K562 (cell line): ENCODE data around the gene RNF114. TPM values are rescaled to one million over a fixed set of nuclear protein-coding genes. Genes with fewer than 3 reads are reported as not detected.

Experiments
- ARID1B ChIP-seq: fragments of 450-650 bp; IDR thresholded peaks from 2 replicates; pipeline ENCODE4 v1.6.1; 2016; ENCODE audit warnings: antibody characterized with exemption, mild to moderate bottlenecking, inconsistent platforms
- BDP1 ChIP-seq: IDR thresholded peaks from 3 replicates; pipeline ENCODE4 v1.6.1; 2011; ENCODE audit not compliant: insufficient read length, insufficient read depth
- CREM ChIP-seq: IDR thresholded peaks from 2 replicates; pipeline ENCODE4 v1.6.1; 2014; ENCODE audit warnings: antibody characterized with exemption, low read depth
- DACH1 ChIP-seq: fragments of 450-650 bp; IDR thresholded peaks from 2 replicates; pipeline ENCODE4 v1.6.1; 2018; ENCODE audit not compliant: partially characterized antibody
- EWSR1 ChIP-seq: fragments of 450-650 bp; IDR thresholded peaks from 2 replicates; pipeline ENCODE4 v1.6.1; 2018; ENCODE audit warnings: borderline replicate concordance, mild to moderate bottlenecking, low read depth, moderate library complexity; ENCODE audit not compliant: partially characterized antibody
- HNRNPK ChIP-seq: fragments of 200-400 bp; formaldehyde crosslinking; IDR thresholded peaks from one replicate; pipeline ENCODE4 v1.6.1; 2018; ENCODE audit warnings: mild to moderate bottlenecking, low read depth, low read length; ENCODE audit not compliant: poor library complexity, severe bottlenecking
- HNRNPUL1 ChIP-seq: fragments of 200-400 bp; formaldehyde crosslinking; IDR thresholded peaks from 2 replicates; pipeline ENCODE4 v1.6.1; 2017; ENCODE audit warnings: low read length
- KAT7 ChIP-seq: sonication (generic); formaldehyde crosslinking; IDR thresholded peaks from 2 replicates; pipeline ENCODE4 v1.8.0; 2022; ENCODE audit warnings: missing genetic modification reagents, mild to moderate bottlenecking, borderline replicate concordance
- KAT8 ChIP-seq: fragments of 450-650 bp; IDR thresholded peaks from 2 replicates; pipeline ENCODE4 v1.6.1; 2016; ENCODE audit warnings: low read depth, mild to moderate bottlenecking
- KDM1A ChIP-seq, 2 experiments: fragments of 450-650 bp; IDR thresholded peaks; 2 replicates each; pipeline ENCODE4 v1.6.1; 2016; ENCODE audit warnings: mild to moderate bottlenecking in 2 of 2
- L3MBTL2 ChIP-seq: fragments of 450-650 bp; IDR thresholded peaks from 2 replicates; pipeline ENCODE4 v1.6.1; 2016; ENCODE audit warnings: mild to moderate bottlenecking, moderate library complexity
- NELFE ChIP-seq: IDR thresholded peaks from 2 replicates; pipeline ENCODE4 v1.6.1; 2011; ENCODE audit warnings: mild to moderate bottlenecking; ENCODE audit not compliant: insufficient read depth, insufficient read length
- RBM39 ChIP-seq: fragments of 200-400 bp; formaldehyde crosslinking; optimal IDR thresholded peaks from 2 replicates; pipeline ENCODE3; 2018; ENCODE audit warnings: low read depth, low read length
- RUNX1 ChIP-seq: sonication (generic); IDR thresholded peaks from 2 replicates; pipeline ENCODE4 v1.6.1; 2016; ENCODE audit warnings: antibody characterized with exemption, low read depth
- SMARCA4 ChIP-seq: fragments of 450-650 bp; IDR thresholded peaks from 2 replicates; pipeline ENCODE4 v1.6.1; 2016
- ZBTB17 ChIP-seq: fragments of 450-650 bp; formaldehyde crosslinking; IDR thresholded peaks from 2 replicates; pipeline ENCODE4 v1.4.0; 2020; ENCODE audit warnings: mild to moderate bottlenecking
- ZNF668 ChIP-seq: fragments of 250-450 bp; sonication (Bioruptor Pico); IDR thresholded peaks from 2 replicates; pipeline ENCODE4 v1.8.0; 2022; ENCODE audit warnings: mild to moderate bottlenecking, inconsistent platforms
- polyA plus RNA-seq, 8 experiments: library from polyadenylated mRNA; depleted of rRNA in 4 of 8; stranded (reverse) in 5 of 8; unstranded in 3 of 8; fragments of >200 nt; fragmentation: Nextera tagmentation in 2 of 8; fragmentation: Illumina TruSeq in 1 of 8; extraction: Ambion mirVana in 2 of 8; extraction: Trizol in 1 of 8; gene quantifications; 2 replicates each; pipeline versions ENCODE4 v1.2.1 to v1.2.3, GENCODE V29; 2011 to 2014; ENCODE audit warnings: inconsistent platforms in 1 of 8, missing spikeins in 1 of 8
- total RNA-seq, 7 experiments: library from RNA; depleted of rRNA in 6 of 7; stranded (reverse); fragments of >200 nt in 6 of 7; fragmentation: Illumina TruSeq in 2 of 7; extraction: Trizol in 2 of 7; gene quantifications; 2 replicates each; pipeline versions ENCODE4 v1.2.1 to v1.2.3, GENCODE V29; 2011 to 2021; ENCODE audit warnings: low replicate concordance in 1 of 7
- TF ChIP-seq, protein P1 (sequence below): sonication (generic); formaldehyde crosslinking; IDR thresholded peaks from 2 replicates; pipeline ENCODE4 v1.9.0; 2022; ENCODE audit warnings: mild to moderate bottlenecking, missing genetic modification reagents
- TF ChIP-seq, protein P2 (sequence below), 2 experiments: fragments of 450-650 bp; IDR thresholded peaks; 2 replicates each; pipeline ENCODE4 v1.6.1; 2018; ENCODE audit warnings: mild to moderate bottlenecking in 2 of 2, low read depth in 1 of 2; ENCODE audit not compliant: partially characterized antibody in 2 of 2
- TF ChIP-seq, protein P3 (sequence below): fragments of 450-650 bp; IDR thresholded peaks from 2 replicates; pipeline ENCODE4 v1.6.1; 2016; ENCODE audit warnings: antibody characterized with exemption
- TF ChIP-seq, protein P4 (sequence below): fragments of 250-450 bp; sonication (Bioruptor Pico); IDR thresholded peaks from 2 replicates; pipeline ENCODE4 v1.8.0; 2021; ENCODE audit warnings: borderline replicate concordance, mild to moderate bottlenecking, moderate library complexity; ENCODE audit not compliant: poor library complexity, severe bottlenecking

Gene RNF114
- total and polyA plus RNA-seq, 9 of the 15 experiments (the other 6 are each of a cell fraction or from before 2014, with no cell fraction given) = 38.6 to 111 (median 62.6) TPM

DNA sequence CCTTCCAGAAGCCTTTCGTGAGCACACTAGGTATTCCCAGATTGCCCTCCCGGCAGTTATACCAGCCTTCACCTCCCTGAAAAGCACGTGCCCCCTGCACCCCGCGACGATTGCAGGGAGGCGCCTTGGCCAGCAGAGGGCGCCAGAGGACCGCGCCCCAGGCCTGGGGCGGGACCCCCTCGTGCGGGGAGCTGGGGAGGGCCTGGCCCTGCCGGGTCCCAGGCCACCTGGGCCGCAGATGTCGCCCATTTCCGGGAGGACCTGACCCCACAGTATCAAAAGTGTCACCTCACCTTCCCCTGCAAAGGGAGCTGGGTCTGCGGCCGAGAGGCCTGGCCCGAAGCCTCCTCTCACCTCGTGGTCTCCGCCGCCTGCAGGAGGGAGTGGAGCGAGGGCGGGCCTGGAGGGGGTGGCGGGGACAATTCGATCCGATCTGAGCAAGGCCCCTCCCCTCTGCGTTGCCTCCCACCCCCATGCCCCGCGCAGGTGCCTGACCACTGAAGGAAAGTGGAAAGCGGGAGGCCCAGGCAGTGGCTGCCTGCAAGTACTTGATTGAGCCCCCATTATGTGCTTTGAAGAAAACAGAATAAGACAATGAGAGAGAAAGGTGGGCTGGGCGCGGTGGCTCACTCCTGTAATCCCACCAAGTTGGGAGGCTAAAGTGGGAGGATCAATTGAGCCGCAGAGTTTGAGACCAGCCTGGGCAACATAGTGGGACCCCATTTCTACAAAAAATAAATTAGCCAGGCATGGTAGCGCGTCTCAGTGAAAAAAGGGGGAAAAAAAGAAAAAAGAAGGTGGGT, 43.0 kb downstream of the RNF114 start (continued):
- TF ChIP-seq L3MBTL2 (peak; percentile 98), ZBTB17 (CRISPR knock-in tag) (0 out of 2 replicates have a peak, but pooled peaks have one; percentile 47), KDM1A (IDR thresholded peaks at IDR 0.05) (no peak), KAT8 (no peak), DACH1 (peak; percentile 52), EWSR1 (no peak), RUNX1 (no peak), HNRNPUL1 (no peak), CREM (0 out of 2 replicates have a peak, but pooled peaks have one; percentile 32), ARID1B (peak; percentile 31), HNRNPK (no peak), KAT7 (CRISPR knock-in tag) (peak; percentile 84), SMARCA4 (no peak), NELFE (no peak), ZNF668 (CRISPR knock-in tag) (no peak), RBM39 (no peak), BDP1 (no peak)
- TF ChIP-seq, protein P1, sequence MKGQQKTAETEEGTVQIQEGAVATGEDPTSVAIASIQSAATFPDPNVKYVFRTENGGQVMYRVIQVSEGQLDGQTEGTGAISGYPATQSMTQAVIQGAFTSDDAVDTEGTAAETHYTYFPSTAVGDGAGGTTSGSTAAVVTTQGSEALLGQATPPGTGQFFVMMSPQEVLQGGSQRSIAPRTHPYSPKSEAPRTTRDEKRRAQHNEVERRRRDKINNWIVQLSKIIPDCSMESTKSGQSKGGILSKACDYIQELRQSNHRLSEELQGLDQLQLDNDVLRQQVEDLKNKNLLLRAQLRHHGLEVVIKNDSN (CRISPR knock-in tag) = peak; percentile 79
- TF ChIP-seq, protein P2, sequence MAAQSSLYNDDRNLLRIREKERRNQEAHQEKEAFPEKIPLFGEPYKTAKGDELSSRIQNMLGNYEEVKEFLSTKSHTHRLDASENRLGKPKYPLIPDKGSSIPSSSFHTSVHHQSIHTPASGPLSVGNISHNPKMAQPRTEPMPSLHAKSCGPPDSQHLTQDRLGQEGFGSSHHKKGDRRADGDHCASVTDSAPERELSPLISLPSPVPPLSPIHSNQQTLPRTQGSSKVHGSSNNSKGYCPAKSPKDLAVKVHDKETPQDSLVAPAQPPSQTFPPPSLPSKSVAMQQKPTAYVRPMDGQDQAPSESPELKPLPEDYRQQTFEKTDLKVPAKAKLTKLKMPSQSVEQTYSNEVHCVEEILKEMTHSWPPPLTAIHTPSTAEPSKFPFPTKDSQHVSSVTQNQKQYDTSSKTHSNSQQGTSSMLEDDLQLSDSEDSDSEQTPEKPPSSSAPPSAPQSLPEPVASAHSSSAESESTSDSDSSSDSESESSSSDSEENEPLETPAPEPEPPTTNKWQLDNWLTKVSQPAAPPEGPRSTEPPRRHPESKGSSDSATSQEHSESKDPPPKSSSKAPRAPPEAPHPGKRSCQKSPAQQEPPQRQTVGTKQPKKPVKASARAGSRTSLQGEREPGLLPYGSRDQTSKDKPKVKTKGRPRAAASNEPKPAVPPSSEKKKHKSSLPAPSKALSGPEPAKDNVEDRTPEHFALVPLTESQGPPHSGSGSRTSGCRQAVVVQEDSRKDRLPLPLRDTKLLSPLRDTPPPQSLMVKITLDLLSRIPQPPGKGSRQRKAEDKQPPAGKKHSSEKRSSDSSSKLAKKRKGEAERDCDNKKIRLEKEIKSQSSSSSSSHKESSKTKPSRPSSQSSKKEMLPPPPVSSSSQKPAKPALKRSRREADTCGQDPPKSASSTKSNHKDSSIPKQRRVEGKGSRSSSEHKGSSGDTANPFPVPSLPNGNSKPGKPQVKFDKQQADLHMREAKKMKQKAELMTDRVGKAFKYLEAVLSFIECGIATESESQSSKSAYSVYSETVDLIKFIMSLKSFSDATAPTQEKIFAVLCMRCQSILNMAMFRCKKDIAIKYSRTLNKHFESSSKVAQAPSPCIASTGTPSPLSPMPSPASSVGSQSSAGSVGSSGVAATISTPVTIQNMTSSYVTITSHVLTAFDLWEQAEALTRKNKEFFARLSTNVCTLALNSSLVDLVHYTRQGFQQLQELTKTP (IDR thresholded peaks at IDR 0.05; ENCODE audit: low read depth in 1 of 2, partially characterized antibody in 2 of 2) = no peak
- TF ChIP-seq, protein P3, sequence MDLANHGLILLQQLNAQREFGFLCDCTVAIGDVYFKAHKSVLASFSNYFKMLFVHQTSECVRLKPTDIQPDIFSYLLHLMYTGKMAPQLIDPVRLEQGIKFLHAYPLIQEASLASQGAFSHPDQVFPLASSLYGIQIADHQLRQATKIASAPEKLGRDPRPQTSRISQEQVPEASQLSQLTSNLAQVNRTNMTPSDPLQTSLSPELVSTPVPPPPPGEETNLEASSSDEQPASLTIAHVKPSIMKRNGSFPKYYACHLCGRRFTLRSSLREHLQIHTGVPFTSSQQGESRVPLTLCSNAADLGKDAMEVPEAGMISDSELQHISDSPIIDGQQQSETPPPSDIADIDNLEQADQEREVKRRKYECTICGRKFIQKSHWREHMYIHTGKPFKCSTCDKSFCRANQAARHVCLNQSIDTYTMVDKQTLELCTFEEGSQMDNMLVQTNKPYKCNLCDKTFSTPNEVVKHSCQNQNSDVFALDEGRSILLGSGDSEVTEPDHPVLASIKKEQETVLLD = peak; percentile 19; the same call in 1 of the 2 replicates
- TF ChIP-seq, protein P4, sequence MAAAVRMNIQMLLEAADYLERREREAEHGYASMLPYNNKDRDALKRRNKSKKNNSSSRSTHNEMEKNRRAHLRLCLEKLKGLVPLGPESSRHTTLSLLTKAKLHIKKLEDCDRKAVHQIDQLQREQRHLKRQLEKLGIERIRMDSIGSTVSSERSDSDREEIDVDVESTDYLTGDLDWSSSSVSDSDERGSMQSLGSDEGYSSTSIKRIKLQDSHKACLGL (CRISPR knock-in tag) = no peak
